ENCODE measurements around the gene THAP6. TPM values are rescaled to one million over a fixed set of nuclear protein-coding genes. Genes with fewer than 3 reads are reported as not detected.
"Not testable (repeated sequence)": the region's sequence is repeated elsewhere in the genome, so short reads cannot be mapped to it uniquely, and the experiment has no call there.

The THAP6 gene
- total RNA-seq, 1 experiment from 2014 or later = 19.8 TPM

DNA sequence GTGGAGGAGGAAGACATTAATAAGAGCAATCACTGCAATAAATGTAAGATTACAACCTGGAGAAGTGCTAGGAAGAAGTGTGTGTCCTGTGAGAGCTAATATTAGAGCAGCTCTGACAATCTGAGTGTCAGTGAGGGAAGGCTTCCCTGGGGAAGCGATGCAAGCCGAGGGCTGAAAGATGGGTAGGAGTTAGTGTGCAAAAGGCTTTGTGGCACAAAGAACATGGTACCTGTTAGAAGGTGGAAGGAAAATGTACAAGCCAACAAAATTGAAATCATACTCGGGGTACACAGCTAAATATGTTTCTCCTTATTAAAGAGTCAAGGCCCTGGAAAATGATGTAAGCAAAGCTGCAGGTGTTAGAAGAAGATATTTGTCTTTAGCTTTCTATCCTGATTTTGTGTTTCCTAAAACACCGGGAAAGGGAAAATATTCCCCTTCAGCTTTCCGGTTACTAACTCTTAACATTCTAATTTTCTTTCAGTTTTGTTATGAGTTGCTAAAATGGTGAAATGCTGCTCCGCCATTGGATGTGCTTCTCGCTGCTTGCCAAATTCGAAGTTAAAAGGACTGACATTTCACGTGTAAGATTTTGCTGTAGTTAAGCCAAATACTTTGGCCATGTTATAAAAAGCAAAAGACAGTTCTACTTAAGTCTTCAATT is 808 bp downstream of the THAP6 start:
- in situ Hi-C loops (cut with HindIII; ENCODE audit: low pct_unique_long_range_greater_than_20kb, low sequenced_read_pairs) = no loop called here
- DNase-seq (ENCODE audit: low read depth, low spot score) = no peak

DNA sequence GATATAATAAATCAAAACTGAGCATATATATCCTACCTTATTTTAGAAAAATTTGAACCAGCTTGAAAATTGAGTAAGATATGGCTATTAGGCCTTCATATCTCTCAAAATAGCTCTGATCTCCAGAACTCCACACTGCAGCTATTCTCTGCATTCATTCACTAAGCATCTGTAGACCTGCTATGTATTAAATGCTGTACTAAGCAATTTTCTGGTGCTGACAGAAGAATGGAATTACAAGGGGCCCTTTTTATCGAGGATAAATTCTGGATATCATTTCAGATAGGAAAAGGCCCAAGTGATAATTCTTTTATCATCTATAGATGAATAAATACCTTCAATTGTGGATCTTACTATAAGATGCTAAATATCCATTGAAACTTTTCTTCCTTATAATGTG is 1.9 kb downstream of the THAP6 start:
- no peak for DNase-seq (ENCODE audit: low read depth, low spot score)
- in situ Hi-C loops (cut with HindIII; ENCODE audit: low pct_unique_long_range_greater_than_20kb, low sequenced_read_pairs) = no loop called here

DNA sequence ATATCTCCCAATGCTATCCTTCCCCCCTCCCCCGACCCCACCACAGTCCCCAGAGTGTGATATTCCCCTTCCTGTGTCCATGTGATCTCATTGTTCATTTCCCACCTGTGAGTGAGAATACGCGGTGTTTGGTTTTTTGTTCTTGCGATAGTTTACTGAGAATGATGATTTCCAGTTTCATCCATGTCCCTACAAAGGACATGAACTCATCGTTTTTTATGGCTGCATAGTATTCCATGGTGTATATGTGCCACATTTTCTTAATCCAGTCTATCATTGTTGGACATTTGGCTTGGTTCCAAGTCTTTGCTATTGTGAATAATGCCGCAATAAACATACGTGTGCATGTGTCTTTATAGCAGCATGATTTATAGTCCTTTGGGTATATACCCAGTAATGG is 5.2 kb downstream of the THAP6 start:
- DNase-seq (ENCODE audit: low read depth, low spot score); in situ Hi-C loops (cut with HindIII; ENCODE audit: low pct_unique_long_range_greater_than_20kb, low sequenced_read_pairs): not testable (repeated sequence)

DNA sequence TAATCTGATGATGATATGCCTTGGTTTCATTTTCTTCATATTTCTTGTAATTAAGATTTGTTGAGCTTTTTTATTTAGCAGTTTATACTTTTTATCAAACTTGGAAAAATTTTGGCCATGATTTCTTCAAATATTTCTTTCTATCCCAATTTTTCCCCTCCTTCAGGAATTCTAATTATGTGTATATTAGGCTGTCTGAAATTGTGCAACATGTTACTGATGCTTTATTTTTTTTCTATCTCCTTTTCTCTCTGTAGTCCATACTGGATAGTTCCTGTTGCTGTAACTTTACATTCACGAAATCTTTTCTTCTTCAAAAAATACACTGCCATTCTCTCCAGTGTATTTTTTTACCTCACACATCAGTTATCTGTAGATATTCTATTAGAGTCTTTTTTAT is 10.8 kb downstream of the THAP6 start:
- in situ Hi-C loops (cut with HindIII; ENCODE audit: low pct_unique_long_range_greater_than_20kb, low sequenced_read_pairs) = no loop called here
- DNase-seq (ENCODE audit: low read depth, low spot score) = no peak

DNA sequence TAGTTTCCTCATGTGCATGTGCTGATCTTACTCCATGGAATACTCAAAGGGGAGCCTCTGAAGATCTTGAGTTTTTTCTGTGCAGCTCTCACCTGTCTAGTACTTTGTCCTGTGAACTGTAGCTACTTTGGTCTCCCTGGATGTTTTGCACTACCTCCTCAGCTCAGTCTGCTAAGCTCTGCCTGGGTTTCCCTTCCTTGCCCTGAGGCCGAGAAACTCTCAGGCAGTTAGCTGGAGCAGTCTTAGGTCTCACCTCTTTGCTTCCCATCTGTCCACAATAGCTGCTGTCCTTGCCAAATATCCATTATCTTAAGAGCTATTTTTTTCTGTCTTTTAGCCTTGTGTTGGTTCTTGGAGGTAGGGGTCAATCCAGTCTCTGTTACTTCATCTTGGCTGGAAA is 11.6 kb downstream of the THAP6 start:
- DNase-seq (ENCODE audit: low read depth, low spot score) = no peak
- in situ Hi-C loops (cut with HindIII; ENCODE audit: low pct_unique_long_range_greater_than_20kb, low sequenced_read_pairs) = no loop called here

DNA sequence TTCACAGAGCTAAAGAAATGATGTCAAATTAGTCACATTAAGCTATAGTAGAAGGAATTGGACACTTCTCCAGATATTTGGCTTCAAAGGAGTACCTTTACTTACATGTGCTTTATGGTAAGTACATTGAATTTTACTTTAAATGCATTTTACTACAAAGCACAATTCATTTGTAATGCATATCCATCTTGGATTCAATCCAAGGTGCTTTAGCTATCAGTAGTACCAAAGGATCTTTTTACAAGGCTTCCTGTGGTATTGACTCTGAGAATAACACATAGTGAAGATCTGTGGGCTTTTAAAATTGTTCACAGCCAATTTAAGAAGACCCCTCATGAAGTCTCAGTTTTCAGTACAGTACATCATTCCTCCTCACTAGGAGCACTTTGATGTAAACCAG is 13.2 kb downstream of the THAP6 start:
- DNase-seq (ENCODE audit: low read depth, low spot score) = no peak
- in situ Hi-C loops (cut with HindIII; ENCODE audit: low pct_unique_long_range_greater_than_20kb, low sequenced_read_pairs) = no loop called here

DNA sequence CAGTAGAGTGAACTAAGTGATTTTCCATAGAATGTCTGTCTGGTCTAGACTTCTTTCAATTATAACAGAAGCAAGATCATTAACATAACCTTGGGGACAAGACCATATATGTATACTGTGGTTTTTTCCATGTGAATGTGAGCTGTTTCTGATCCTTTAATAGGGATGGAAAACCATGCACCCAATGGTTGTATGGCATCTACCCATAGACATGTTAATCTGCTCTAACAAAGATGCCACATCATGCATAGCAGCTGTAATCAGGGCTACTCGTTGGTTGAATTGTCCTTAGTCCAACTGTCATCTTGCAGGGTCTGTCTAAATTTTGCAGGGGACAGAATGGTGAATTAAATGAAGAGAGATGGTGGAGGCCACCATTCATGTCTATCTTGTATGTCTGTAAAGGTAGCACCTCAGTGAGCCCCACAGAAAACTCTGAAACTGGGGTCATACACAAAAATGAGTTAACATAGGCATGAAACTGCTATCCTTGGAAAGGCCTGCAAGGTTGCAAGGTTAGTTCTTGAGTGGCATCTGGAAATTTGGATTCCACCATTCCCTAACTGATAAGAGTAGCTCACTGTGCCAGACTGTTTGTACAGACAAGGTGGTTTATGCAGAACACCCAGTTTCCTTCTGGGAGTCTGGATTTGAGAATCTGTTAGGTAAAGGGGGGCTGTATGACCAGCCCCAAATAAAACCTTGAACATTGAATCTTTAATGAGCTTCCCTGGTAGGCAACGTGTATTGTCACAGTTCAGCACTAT is 16.5 kb downstream of the THAP6 start:
- in situ Hi-C loops (cut with HindIII; ENCODE audit: low pct_unique_long_range_greater_than_20kb, low sequenced_read_pairs) = no loop called here
- DNase-seq (ENCODE audit: low read depth, low spot score) = no peak

DNA sequence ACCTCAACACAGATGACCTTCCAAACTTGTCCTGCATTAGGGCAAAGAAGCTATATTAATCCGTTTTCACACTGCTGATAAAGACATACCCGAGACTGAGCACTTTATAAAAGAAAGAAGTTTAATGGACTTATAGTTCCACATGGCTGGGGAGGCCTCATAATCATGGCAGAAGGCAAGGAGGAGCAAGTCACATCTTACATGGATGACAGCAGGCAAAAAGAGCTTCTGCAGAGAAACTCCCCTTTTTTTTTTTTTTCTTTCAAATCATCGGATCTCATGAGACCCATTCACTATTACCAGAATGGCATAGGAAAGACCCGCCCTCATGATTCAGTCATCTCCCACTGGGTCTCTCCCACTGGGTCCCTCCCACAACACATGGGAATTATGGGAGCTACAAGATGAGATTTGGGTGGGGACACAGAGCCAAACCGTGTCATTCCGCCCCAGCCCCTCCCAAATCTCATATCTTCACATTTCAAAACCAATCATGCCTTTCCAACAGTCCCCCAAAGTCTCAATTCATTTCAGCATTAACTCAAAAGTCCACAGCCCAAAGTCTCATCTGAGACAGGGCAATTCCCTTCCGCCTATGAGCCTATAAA is 17.4 kb downstream of the THAP6 start:
- DNase-seq (ENCODE audit: low read depth, low spot score); in situ Hi-C loops (cut with HindIII; ENCODE audit: low pct_unique_long_range_greater_than_20kb, low sequenced_read_pairs): not testable (repeated sequence)

DNA sequence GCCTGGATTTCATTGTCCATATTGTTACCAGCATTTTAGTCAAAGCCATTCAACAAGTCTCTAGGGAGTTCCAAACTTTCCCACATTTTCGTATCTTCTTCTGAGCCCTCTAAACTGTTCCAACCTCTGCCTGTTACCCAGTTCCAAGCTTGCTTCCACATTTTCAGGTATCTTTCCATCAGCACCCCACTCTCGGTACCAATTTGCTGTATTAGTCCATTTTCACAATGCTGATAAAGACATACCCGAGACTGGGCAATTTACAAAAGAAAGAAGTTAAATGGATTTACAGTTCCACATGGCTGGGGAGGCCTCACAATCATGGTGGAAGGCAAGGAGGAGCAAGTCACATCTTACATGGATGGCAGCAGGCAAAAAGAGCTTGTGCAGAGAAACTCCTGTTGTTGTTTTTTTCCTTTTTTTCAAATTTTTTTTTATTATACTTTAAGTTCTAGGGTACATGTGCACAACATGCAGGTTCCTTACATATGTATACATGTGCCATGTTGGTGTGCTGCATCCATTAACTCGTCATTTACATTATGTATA is 19.1 kb downstream of the THAP6 start:
- DNase-seq (ENCODE audit: low read depth, low spot score); in situ Hi-C loops (cut with HindIII; ENCODE audit: low pct_unique_long_range_greater_than_20kb, low sequenced_read_pairs): not testable (repeated sequence)

DNA sequence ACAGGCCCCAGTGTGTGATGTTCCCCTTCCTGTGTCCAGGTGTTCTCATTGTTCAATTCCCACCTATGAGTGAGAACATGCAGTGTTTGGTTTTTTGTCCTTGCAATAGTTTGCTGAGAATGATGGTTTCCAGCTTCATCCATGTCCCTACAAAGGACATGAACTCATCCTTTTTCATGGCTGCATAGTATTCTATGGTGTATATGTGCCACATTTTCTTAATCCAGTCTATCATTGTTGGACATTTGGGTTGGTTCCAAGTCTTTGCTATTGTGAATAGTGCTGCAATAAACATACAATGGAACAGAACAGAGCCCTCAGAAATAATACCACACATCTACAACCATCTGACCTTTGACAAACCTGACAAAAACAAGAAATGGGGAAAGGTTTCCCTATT is 19.7 kb downstream of the THAP6 start:
- in situ Hi-C loops (cut with HindIII; ENCODE audit: low pct_unique_long_range_greater_than_20kb, low sequenced_read_pairs); DNase-seq (ENCODE audit: low read depth, low spot score): not testable (repeated sequence)

DNA sequence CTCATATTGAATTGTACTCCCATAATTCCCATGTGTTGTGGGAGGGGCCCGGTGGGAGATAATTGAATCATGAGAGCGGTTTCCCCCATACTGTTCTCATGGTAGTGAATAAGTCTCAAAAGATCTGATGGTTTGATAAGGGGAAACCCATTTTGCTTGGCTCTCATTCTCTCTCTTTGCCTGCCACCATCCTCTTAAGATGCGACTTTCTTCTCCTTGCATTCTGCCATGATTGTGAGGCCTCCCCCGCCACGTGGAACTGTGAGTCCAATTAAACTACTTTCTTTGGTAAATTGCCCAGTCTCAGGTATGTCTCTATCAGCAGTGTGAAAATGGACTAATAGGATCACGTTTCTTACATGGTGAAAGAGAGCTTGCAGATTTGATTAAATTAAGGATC is 23.0 kb downstream of the THAP6 start:
- in situ Hi-C loops (cut with HindIII; ENCODE audit: low pct_unique_long_range_greater_than_20kb, low sequenced_read_pairs); DNase-seq (ENCODE audit: low read depth, low spot score): not testable (repeated sequence)

DNA sequence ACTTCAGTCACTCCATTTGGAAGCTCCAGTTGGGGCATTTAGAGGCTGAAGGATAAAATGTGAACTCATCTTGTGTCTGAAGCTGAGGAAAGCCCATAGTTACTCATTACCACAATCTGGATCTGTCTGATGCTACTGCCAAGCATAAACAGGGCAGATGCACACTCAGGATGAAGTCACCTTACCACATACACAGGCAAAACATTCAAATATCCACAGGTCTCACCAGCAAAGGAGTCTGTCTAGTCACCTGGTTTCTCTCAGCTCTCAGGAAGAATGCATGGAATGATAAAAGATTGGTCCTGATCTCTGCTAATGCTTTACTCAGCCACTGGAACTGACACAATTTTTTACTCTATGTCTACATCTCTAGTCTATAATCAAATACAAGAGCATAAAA is 28.6 kb downstream of the THAP6 start:
- in situ Hi-C loops (cut with HindIII; ENCODE audit: low pct_unique_long_range_greater_than_20kb, low sequenced_read_pairs) = no loop called here
- DNase-seq (ENCODE audit: low read depth, low spot score) = no peak

DNA sequence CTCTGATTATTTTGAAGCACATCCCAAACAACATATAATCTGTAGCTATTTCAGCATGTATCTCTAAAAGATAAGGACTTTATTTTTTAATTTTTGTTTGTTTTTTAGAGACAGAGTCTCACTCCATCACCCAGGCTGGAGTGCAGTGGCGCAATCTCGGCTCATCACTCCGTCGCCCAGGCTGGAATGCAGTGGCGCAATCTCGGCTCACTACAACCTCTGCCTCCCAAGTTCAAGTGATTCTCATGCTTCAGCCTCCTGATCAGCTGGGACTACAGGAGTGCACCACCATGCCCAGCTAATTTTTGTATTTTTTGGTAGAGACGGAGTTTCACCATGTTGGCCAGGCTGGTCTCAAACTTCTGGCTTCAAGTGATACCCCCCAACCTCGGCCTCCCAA is 29.9 kb downstream of the THAP6 start:
- in situ Hi-C loops (cut with HindIII; ENCODE audit: low pct_unique_long_range_greater_than_20kb, low sequenced_read_pairs); DNase-seq (ENCODE audit: low read depth, low spot score): not testable (repeated sequence)

DNA sequence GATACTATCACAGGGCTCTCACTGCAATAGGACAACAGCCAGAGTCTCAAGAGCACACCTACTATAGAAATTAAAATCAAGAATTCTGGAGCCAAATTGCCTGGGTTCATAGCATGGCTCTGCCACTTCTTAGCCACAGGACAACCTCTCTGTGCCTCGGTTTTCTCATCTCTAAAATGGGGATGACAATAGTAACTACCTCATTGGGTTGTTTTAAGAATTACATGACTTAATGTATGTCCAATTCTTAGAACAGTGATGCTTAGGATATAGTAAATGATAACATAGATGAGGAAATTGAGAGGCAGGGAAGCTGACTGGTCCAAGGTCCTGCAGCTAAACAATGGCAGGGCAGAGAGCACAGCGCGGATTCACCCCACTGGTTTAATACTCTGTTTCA is 30.6 kb downstream of the THAP6 start:
- DNase-seq (ENCODE audit: low read depth, low spot score) = no peak
- in situ Hi-C loops (cut with HindIII; ENCODE audit: low pct_unique_long_range_greater_than_20kb, low sequenced_read_pairs) = no loop called here

DNA sequence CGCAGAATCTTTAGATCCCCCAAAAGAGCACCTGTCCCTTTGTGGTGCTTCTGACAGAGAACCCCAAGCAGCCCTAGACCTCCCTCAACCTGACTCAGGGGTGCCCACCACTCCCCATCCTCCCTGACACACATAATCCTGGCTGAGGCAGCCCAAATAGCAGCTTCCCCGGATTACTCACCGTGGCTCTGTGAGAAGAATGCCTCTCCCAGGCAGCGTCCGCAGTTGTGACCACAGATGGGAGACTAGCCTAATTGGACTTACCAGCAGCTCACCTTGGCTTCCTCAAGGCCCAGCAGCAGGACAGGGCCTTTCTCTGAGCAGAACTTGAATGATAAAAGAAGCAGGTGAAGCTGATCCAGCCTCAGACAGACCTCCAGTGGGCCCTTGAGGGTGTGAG is 31.3 kb downstream of the THAP6 start:
- in situ Hi-C loops (cut with HindIII; ENCODE audit: low pct_unique_long_range_greater_than_20kb, low sequenced_read_pairs) = no loop called here
- no peak for DNase-seq (ENCODE audit: low read depth, low spot score)

DNA sequence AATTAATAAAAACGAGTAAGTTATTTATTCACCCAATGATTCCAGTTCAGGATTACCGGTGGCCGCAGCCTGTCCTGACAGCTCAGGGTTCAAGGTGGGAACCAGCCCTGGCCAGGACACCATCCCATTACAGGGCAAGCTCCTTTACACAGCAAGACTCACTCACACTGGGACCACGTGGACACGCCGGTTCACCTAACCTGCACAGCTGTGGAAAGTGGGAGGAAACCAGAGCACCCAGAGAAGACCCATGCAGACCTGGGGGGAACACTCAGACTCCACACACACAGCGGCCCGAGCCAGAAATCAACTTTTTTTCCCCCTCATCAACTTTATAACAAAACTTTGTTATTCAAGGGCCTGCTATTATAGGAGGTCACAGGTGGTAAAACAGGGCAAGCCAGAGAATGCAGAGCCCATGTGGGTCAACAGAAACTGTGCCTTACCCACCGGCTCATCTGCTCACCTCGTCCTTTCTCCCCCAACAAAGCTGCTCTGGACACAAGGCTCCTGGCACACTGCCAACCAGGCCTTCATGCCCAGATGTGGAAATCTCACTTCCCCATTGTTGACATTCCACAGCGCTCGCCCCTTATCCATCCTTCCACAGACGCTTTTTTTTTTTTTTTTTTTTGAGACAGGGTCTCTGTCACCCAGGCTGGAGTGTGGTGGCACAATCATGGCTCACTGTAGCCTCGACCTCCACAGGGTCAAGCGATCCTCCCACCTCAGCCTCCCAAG is 33.5 kb downstream of the THAP6 start:
- in situ Hi-C loops (cut with HindIII; ENCODE audit: low pct_unique_long_range_greater_than_20kb, low sequenced_read_pairs) = no loop called here
- no peak for DNase-seq (ENCODE audit: low read depth, low spot score)

DNA sequence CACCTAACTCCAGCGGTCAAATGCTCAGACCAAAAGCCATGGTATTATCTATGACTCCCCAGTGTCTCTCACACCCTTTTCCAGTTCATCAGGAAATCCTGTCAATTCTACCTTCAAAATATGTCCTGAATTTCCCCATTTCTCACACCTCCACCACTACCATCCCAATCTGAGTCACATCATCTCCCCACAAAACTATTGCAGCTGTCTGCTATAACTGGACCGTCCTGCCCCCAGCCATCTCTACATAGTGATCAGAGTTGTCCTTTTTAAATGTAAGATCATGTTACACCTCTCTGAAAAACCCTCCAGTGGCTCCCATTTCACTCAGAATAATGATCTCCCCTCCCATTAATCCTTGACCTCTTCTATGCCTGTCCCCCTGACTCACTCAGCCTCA is 34.7 kb downstream of the THAP6 start:
- in situ Hi-C loops (cut with HindIII; ENCODE audit: low pct_unique_long_range_greater_than_20kb, low sequenced_read_pairs) = no loop called here
- no peak for DNase-seq (ENCODE audit: low read depth, low spot score)

DNA sequence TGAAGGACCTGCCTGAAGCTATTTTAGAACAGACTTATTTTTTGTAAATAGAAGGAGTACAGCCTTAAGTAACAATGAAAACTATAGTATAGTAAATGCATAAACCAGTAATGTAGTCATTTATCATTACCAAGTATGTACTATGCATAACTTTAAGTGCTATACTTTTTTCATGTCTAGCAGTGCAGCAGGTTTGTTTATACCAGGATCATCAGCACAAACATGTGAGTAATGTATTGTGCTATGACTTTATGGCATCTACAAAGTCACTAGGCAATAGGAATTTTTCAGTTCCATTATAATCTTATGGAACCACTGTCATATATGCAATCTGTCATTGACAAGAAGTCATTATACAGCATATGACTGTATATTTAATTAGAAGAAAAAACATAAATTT is 38.2 kb downstream of the THAP6 start:
- DNase-seq (ENCODE audit: low read depth, low spot score) = no peak
- in situ Hi-C loops (cut with HindIII; ENCODE audit: low pct_unique_long_range_greater_than_20kb, low sequenced_read_pairs) = no loop called here

Data from SK-MEL-5 (cell line).